Neural progenitor cell (in vitro differentiated cells): ENCODE data around the gene TEAD2.

ENCODE experiments used
- EZH2phosphoT487 ChIP-seq: fragments of 200-600 bp; sonication (generic); IDR thresholded peaks from 2 replicates; pipeline ENCODE4 v1.6.1; 2017; ENCODE audit warnings: antibody characterized with exemption
- TF ChIP-seq, protein P1 (sequence below): fragments of 200-600 bp; sonication (generic); IDR thresholded peaks from 2 replicates; pipeline ENCODE4 v1.5.1; 2017; ENCODE audit warnings: antibody characterized with exemption, mild to moderate bottlenecking

DNA sequence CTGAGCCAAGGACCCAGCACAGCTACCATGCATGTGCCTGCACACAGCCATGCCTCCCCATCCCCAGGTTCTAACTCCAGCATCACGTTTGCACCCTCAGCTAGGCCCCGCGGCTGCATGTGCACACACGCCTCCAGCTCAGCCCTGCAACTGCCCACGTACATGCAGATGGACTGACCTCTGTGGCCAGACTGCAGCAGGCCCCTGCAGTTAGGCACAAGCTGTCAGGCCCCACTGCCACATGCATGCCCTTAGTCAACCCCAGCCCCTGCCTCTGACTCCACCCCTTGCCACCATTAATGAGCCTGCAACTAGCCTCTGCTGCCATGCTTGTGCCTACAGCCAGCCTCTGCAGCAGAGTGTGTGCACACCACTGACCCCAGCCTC is 60.4 kb downstream of the TEAD2 start:
- no peak for TF ChIP-seq EZH2phosphoT487
- TF ChIP-seq, protein P1, sequence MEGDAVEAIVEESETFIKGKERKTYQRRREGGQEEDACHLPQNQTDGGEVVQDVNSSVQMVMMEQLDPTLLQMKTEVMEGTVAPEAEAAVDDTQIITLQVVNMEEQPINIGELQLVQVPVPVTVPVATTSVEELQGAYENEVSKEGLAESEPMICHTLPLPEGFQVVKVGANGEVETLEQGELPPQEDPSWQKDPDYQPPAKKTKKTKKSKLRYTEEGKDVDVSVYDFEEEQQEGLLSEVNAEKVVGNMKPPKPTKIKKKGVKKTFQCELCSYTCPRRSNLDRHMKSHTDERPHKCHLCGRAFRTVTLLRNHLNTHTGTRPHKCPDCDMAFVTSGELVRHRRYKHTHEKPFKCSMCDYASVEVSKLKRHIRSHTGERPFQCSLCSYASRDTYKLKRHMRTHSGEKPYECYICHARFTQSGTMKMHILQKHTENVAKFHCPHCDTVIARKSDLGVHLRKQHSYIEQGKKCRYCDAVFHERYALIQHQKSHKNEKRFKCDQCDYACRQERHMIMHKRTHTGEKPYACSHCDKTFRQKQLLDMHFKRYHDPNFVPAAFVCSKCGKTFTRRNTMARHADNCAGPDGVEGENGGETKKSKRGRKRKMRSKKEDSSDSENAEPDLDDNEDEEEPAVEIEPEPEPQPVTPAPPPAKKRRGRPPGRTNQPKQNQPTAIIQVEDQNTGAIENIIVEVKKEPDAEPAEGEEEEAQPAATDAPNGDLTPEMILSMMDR, result no peak
